ENCODE data around the gene CEP97.
"Not testable (repeated sequence)": the region's sequence is repeated elsewhere in the genome, so short reads cannot be mapped to it uniquely, and the experiment has no call there.

- TF ChIP-seq NFIC (IDR thresholded peaks at IDR 0.05; ENCODE audit: borderline replicate concordance); CTCF (IDR thresholded peaks at IDR 0.05); REST (IDR thresholded peaks at IDR 0.05; ENCODE audit: low read depth, low read length); SIN3A (IDR thresholded peaks at IDR 0.05; ENCODE audit: borderline replicate concordance, low read depth, low read length); USF2 (IDR thresholded peaks at IDR 0.05; ENCODE audit: borderline replicate concordance, low read depth, low read length); RFX5 (IDR thresholded peaks at IDR 0.05; ENCODE audit: low read length); POLR2AphosphoS5 (IDR thresholded peaks at IDR 0.05; ENCODE audit: low read depth, low read length); FOXM1 (IDR thresholded peaks at IDR 0.05; ENCODE audit: low read depth); NRF1 (IDR thresholded peaks at IDR 0.05; ENCODE audit: low read depth, low read length); JUND (IDR thresholded peaks at IDR 0.05); RCOR1 (IDR thresholded peaks at IDR 0.05; ENCODE audit: low read length); SMC3 (IDR thresholded peaks at IDR 0.05; ENCODE audit: low read depth, low read length); YY1 (IDR thresholded peaks at IDR 0.05; ENCODE audit: low read depth); RAD21 (IDR thresholded peaks at IDR 0.05; ENCODE audit: low read length): not testable (repeated sequence)
These were observed 17.5 kb downstream of the CEP97 start for GRCh38 chr3:101741914-101742313.
